Choroid plexus epithelial cell (primary cell): ENCODE measurements around the gene H6PD.

ENCODE experiments used
- DNase-seq: peaks from one replicate; pipeline ENCODE4 v3.0.0-alpha.2; 2010; ENCODE audit warnings: low read depth
- H3K4me3 ChIP-seq: 2 replicates; pipeline ENCODE4 v1.5.1; 2011; ENCODE audit warnings: low read depth, mild to moderate bottlenecking, control low read depth, low read length, moderate library complexity
- CTCF ChIP-seq: conservative IDR thresholded peaks from 2 replicates; pipeline ENCODE4 v1.5.1; 2011; ENCODE audit warnings: low read depth, mild to moderate bottlenecking, control low read depth, inconsistent platforms, low read length, moderate library complexity

The H6PD gene

DNA sequence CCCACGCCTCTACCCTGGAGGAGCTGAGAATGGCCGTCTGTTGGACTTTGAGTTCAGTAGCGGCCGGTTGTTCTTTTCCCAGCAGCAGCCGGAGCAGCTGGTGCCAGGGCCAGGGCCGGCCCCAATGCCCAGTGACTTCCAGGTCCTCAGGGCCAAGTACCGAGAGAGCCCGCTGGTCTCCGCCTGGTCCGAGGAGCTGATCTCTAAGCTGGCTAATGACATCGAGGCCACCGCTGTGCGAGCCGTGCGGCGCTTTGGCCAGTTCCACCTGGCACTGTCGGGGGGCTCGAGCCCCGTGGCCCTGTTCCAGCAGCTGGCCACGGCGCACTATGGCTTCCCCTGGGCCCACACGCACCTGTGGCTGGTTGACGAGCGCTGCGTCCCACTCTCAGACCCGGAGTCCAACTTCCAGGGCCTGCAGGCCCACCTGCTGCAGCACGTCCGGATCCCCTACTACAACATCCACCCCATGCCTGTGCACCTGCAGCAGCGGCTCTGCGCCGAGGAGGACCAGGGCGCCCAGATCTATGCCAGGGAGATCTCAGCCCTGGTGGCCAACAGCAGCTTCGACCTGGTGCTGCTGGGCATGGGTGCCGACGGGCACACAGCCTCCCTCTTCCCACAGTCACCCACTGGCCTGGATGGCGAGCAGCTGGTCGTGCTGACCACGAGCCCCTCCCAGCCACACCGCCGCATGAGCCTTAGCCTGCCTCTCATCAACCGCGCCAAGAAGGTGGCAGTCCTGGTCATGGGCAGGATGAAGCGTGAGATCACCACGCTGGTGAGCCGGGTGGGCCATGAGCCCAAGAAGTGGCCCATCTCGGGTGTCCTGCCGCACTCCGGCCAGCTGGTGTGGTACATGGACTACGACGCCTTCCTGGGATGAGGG lies 29.7 kb downstream of the H6PD start:
- TF ChIP-seq CTCF, result no peak
- no peak overlapping the region for H3K4me3 ChIP-seq
- DNase-seq, result no peak

DNA sequence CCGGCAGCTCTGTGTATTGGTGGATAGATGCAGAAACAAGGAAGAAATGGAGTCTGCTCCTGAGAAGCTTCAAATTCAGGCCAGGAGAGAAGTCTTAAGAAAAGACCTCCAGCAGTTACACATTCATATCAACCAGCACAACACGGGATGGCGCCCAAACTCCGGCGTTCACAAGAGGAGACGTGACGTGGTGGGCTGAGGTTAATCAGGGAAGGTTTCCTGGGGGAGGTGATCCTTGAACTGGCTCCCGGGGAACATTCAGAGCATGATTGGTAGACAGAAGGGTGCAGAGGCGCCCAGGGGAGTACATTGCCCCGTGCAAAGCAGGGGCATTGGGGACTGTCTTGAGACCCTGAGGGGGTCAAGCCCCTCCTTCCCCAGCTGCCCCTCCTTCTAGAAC lies 30.5 kb downstream of the H6PD start:
- DNase-seq, result no peak
- TF ChIP-seq CTCF, result no peak
- no peak overlapping the region for H3K4me3 ChIP-seq

DNA sequence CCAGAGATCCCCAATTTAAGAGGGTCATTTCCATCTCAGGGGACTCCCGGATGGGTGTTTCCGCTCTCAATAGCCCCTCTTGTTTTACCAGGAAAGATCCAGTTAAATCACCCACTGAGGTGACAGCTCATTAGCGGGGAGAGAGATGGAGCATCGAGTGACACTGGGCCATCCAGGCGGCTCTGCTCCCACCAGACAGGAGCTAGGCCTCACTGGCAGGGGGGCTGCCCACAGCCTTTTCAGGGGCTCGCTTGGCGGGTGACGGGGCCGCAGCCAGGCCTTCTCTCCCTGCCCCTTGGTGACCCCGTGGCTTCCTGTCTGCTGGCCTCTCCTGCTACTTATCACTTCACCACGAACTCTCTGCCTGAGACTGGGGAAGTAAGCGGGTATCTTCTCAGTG lies 31.4 kb downstream of the H6PD start:
- H3K4me3 ChIP-seq, result no peak overlapping the region
- no peak for TF ChIP-seq CTCF
- no peak for DNase-seq

DNA sequence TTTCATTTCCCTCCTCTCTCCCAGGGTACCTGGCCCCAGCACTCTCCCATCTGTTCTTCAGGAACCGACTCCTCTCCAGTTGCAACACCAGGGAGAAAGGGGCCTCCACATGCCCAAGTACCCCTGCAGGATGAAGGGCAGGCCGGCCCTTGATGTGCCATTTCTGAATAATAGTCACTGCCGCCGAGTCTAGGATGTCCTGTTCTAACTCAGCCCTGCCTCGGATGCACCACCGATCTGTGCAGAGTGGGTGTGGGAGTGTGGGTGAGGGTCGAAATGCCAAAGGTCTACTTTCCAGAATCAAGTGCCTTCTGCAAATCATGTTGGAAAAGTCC lies 32.7 kb downstream of the H6PD start:
- TF ChIP-seq CTCF, result no peak
- DNase-seq, result no peak
- no peak overlapping the region for H3K4me3 ChIP-seq

DNA sequence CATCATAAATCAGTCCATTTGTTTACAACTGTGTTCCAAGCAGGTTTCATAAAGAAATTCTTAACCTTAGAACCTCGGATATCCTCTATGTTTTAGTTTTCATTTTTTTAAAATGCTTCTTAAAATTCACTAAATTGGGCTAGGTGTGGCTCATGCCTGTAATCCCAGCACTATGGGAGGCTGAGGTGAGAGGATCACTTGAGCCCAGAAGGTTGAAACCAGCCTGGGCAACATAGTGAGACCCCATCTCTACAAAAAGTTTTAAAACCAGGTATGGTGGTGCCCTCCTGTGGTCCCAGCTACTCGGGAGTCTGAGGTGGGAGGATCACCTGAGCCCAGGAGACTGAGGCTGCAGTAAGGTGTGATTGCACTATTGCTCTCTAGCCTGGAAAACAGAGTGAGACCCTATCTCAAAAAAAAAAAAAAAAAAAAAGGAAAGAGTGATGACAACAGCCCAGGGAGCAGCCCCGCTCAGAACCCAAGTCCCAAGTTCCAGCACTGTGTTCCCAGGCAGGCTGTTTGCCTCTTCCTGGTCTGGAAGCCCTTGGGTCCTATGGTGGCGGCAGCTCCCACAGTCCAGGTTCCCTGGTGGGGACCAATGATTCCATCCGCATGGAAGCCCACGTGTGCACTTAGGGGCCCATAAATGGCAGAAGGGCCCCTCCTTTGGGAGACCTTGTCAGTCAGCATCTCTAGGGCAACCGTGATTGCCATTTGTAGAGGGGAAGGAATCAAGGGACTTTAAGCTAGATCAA lies 33.4 kb downstream of the H6PD start:
- no peak for DNase-seq
- TF ChIP-seq CTCF, result no peak
- no peak overlapping the region for H3K4me3 ChIP-seq

GRCh38 chr1:9269078-9269501 lies 34.5 kb downstream of the H6PD start:
- TF ChIP-seq CTCF, result no peak
- DNase-seq, result no peak
- H3K4me3 ChIP-seq, result no peak overlapping the region
